Measurements from ENCODE around the gene TRPC3. TPM values are rescaled to one million over a fixed set of nuclear protein-coding genes. Genes with fewer than 3 reads are reported as not detected.

Gene TRPC3
- total RNA-seq, 1 experiment from 2014 or later, result 0.24 TPM

GRCh38 chr4:121978172-121978516, 26.3 kb upstream of the TRPC3 start:
- TF ChIP-seq EZH2 (IDR thresholded peaks at IDR 0.05; ENCODE audit: low read depth) (no peak), CTCF (conservative IDR thresholded peaks at IDR 0.05) (no peak)
- POLR2A ChIA-PET (ENCODE audit: unreplicated experiment), result no interaction called here
- H3K4me2 ChIP-seq, result no peak overlapping the region
- no peak overlapping the region for H3K27ac ChIP-seq
- intact Hi-C loops (cut with micrococcal nuclease; ENCODE audit: unreplicated experiment), result no loop called here
- BruUV-seq (replicated peaks), result no TSS peak
- CTCF ChIA-PET, result no interaction called here
- no peak overlapping the region for H3K4me3 ChIP-seq
- H4K20me1 ChIP-seq (ENCODE audit: insufficient read depth), result no peaks in the 10 kb centered on the region
- no peaks in the 10 kb centered on the region for H3F3A ChIP-seq (ENCODE audit: insufficient read depth, low read depth)
- H2AFZ ChIP-seq, result peak overlapping the region; percentile 7; the same call in 1 of the 2 replicates
- no peaks in the 10 kb centered on the region for H3K27me3 ChIP-seq (ENCODE audit: insufficient read depth, low read depth)
- DNase-seq, result no peak
- H3K36me3 ChIP-seq (ENCODE audit: low read depth), result no peaks in the 10 kb centered on the region
- H3K4me1 ChIP-seq (replicated peaks; ENCODE audit: insufficient read depth), result no peaks in the 10 kb centered on the region
- no peaks in the 10 kb centered on the region for H3K79me2 ChIP-seq (ENCODE audit: low read depth)
- H3K9me3 ChIP-seq (ENCODE audit: insufficient read depth, low read depth), result no peaks in the 10 kb centered on the region
- no peaks in the 10 kb centered on the region for H3K9me2 ChIP-seq (ENCODE audit: insufficient read depth)

- H3F3A ChIP-seq (ENCODE audit: insufficient read depth, low read depth), result no peaks in the 10 kb centered on the region
- no peak overlapping the region for H3K27ac ChIP-seq
- POLR2A ChIA-PET (ENCODE audit: unreplicated experiment), result no interaction called here
- CTCF ChIA-PET, result no interaction called here
- H3K4me1 ChIP-seq (replicated peaks; ENCODE audit: insufficient read depth), result no peaks in the 10 kb centered on the region
- H3K9me3 ChIP-seq (ENCODE audit: insufficient read depth, low read depth), result no peaks in the 10 kb centered on the region
- no peak for TF ChIP-seq CTCF (conservative IDR thresholded peaks at IDR 0.05)
- no peak for TF ChIP-seq EZH2 (IDR thresholded peaks at IDR 0.05; ENCODE audit: low read depth)
- H3K36me3 ChIP-seq (ENCODE audit: low read depth), result no peaks in the 10 kb centered on the region
- H3K4me2 ChIP-seq, result 0 out of 2 replicates have a peak overlapping the region, but pooled peaks have one; percentile 4
- intact Hi-C loops (cut with micrococcal nuclease; ENCODE audit: unreplicated experiment), result no loop called here
- H3K4me3 ChIP-seq, result no peak overlapping the region
- H4K20me1 ChIP-seq (ENCODE audit: insufficient read depth), result no peaks in the 10 kb centered on the region
- no peaks in the 10 kb centered on the region for H3K9me2 ChIP-seq (ENCODE audit: insufficient read depth)
- peak in 1 of 2 experiments; percentile 10 for DNase-seq
- peak overlapping the region; percentile 7 for H2AFZ ChIP-seq
- H3K79me2 ChIP-seq (ENCODE audit: low read depth), result no peaks in the 10 kb centered on the region
- no peaks in the 10 kb centered on the region for H3K27me3 ChIP-seq (ENCODE audit: insufficient read depth, low read depth)
- no TSS peak for BruUV-seq (replicated peaks)
These were observed 25.7 kb upstream of the TRPC3 start for GRCh38 chr4:121977251-121978171.

- H3K27ac ChIP-seq, result no peak overlapping the region
- no peaks in the 10 kb centered on the region for H3K4me1 ChIP-seq (replicated peaks; ENCODE audit: insufficient read depth)
- POLR2A ChIA-PET (ENCODE audit: unreplicated experiment), result no interaction called here
- CTCF ChIA-PET, result no interaction called here
- no peaks in the 10 kb centered on the region for H3K36me3 ChIP-seq (ENCODE audit: low read depth)
- DNase-seq, result no peak
- no peaks in the 10 kb centered on the region for H3K9me3 ChIP-seq (ENCODE audit: insufficient read depth, low read depth)
- H3K79me2 ChIP-seq (ENCODE audit: low read depth), result no peaks in the 10 kb centered on the region
- H3K4me2 ChIP-seq, result no peak overlapping the region
- no peaks in the 10 kb centered on the region for H3K9me2 ChIP-seq (ENCODE audit: insufficient read depth)
- BruUV-seq (replicated peaks), result no TSS peak
- no peaks in the 10 kb centered on the region for H4K20me1 ChIP-seq (ENCODE audit: insufficient read depth)
- H3F3A ChIP-seq (ENCODE audit: insufficient read depth, low read depth), result no peaks in the 10 kb centered on the region
- intact Hi-C loops (cut with micrococcal nuclease; ENCODE audit: unreplicated experiment), result no loop called here
- no peak overlapping the region for H3K4me3 ChIP-seq
- TF ChIP-seq CTCF (conservative IDR thresholded peaks at IDR 0.05), result no peak
- TF ChIP-seq EZH2 (IDR thresholded peaks at IDR 0.05; ENCODE audit: low read depth), result no peak
- no peak overlapping the region for H2AFZ ChIP-seq
- H3K27me3 ChIP-seq (ENCODE audit: insufficient read depth, low read depth), result no peaks in the 10 kb centered on the region
These were observed 23.9 kb upstream of the TRPC3 start for GRCh38 chr4:121975784-121976183.
